HG03039 (cell line): Measurements from ENCODE around the gene MSANTD2.

Source experiments
- ATAC-seq: cut with Tn5 transposase; IDR thresholded peaks from one replicate; pipeline ENCODE4 v1.9.1; 2021; ENCODE audit warnings: mild to moderate bottlenecking, moderate library complexity; ENCODE audit not compliant: unreplicated experiment

Gene MSANTD2

GRCh38 chr11:124821995-124822730, 22.0 kb upstream of the MSANTD2 start:
- no peak for ATAC-seq

DNA sequence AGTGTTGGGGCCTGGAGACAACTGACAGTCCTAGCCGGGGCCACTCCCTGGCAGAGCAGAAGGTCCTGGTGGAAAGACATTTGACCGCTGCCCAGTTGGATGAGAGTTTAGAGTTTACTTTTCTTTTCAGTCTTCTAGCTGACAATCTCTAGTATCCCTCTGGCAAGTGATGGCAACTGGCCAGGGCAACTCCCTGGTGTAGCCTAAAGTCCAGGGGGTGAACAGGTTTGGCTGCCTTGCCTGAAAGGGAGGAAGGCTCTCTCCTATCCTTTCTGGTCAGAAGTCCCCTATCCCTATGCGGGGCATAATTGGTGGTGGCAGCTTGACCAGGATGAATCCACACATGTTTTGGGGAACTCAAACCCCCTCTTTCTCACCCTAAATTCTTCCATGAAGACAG, 16.8 kb upstream of the MSANTD2 start:
- ATAC-seq = no peak

GRCh38 chr11:124814739-124815138, 14.5 kb upstream of the MSANTD2 start:
- no peak for ATAC-seq

GRCh38 chr11:124812876-124813275, 12.7 kb upstream of the MSANTD2 start:
- ATAC-seq = no peak

- ATAC-seq = no peak
Measured at GRCh38 chr11:124811399-124812125, 11.4 kb upstream of the MSANTD2 start.

GRCh38 chr11:124807660-124808270, 7.6 kb upstream of the MSANTD2 start:
- no peak for ATAC-seq

GRCh38 chr11:124807201-124807600, 7.0 kb upstream of the MSANTD2 start:
- ATAC-seq = no peak

- ATAC-seq = no peak
Measured at GRCh38 chr11:124804884-124805283, 4.7 kb upstream of the MSANTD2 start.

GRCh38 chr11:124801636-124802312, 1.6 kb upstream of the MSANTD2 start:
- ATAC-seq = no peak

GRCh38 chr11:124801014-124801413, 808 bp upstream of the MSANTD2 start:
- ATAC-seq = no peak

DNA sequence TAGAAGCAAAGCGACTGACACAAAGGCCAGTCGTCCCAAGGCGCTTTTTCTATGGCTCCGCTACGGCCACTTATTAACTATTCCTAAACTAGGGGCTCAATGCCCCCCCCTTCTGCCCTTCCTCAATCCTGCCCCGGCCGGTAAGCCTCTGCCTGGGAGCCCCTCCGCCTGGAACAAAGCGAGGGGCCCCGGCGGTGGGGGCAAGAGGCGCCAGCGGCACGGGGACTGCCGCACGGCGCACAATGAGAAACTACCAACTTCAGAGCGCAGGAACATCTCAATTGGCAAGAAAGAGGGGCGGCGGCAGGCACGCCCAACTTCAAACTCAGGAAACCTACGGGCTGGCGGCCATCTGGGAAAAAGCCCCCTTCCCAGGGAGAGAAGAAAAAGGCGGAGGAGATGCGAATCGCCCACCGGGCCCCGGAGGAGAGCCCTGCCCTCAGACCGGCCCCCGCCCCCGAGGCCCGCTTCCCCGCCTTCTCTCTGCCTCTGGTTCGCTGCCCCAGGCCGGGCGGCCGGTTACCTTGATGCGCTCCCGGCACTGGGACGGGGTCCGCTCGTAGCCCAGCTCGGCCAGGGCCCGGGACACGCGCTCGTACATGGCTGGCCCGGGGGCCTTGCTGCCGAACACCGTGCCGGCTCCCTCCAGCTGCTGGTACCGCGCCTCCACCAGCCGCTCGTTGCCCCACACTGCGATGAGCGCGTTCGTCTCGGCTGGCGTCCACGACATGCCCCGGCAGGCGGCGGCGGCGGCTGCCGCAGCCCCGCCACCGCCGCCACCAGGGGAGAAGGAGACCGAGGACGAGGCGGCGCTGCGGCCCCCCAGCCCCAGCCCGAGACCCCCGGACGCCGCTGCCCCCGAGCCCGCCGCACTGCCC, 619 bp downstream of the MSANTD2 start:
- ATAC-seq = peak; percentile 24

GRCh38 chr11:124798991-124799347, 1.2 kb downstream of the MSANTD2 start:
- ATAC-seq = no peak

GRCh38 chr11:124796312-124796711, 3.9 kb downstream of the MSANTD2 start:
- no peak for ATAC-seq

DNA sequence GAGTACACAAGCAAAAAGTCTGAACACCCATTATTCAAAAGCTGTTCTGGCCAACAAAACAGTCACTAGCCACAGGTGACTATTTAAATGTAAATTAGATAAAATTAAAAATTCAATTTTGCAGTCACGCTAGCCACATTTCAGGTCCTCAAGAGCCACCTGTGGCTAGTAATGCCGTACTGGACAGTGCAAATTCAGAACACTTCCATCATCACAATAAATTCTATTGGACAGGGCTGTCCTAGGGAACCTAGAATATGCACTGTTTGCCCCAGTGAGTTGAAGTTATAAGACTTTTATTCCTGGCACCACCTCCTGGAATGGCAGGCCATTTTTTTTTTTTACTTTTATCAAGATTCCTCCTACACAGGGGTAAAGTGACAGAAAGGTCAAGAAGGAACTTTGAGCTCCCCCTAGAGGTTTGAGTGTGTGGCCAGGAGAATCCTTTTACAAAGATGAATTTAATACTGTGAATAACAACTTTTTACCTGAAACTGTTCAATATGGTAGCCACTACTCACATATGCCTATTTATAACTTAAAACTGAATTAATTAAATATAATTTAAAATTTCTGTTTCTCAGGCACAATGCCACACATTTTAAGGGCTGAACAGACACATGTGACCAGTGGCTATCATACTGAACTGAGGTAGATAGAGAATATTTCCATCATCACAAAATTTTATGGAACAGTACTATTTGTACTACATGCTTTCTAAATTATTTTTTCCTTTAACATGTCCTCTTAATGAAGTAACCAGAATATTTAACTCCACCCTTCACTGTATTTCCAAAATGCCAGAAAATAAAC, 6.5 kb downstream of the MSANTD2 start:
- peak; percentile 64 for ATAC-seq

DNA sequence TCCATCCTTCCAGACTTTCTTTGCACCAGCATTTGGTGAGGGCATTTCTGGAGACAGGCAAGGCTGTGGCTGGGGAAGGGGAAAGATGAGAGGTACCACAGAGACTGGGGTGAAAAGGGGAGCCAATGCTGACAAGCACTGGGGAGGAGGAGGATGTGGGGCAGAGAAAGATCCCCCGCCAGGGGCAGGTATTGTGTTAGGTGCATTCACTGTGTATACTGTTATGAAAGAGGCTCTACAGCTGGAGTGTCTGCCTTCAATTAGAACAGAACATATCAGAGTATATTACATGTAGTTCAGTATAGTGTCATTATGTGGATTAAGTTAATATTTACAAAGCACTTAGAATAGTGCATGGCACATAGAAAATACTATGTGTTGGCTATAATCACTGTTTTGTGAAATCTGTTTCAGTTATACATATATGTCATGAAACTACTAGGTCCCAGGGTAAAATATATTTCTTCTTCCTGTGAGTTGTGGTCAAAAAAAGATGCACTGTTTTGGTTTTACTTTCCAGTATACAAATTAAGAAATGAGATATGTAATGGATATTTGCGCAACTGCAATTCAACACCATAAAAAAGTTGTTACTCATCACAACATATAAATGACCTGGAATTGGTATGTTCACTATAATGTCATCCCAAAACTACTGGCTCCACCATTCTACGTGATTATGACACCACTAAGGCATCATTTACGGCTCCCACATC, 8.4 kb downstream of the MSANTD2 start:
- no peak for ATAC-seq

- ATAC-seq = no peak
Measured at GRCh38 chr11:124788521-124788920, 11.7 kb downstream of the MSANTD2 start.

- ATAC-seq = no peak
Measured at GRCh38 chr11:124784051-124784450, 16.2 kb downstream of the MSANTD2 start.

- ATAC-seq = no peak
Measured at GRCh38 chr11:124783002-124783401, 17.2 kb downstream of the MSANTD2 start.

DNA sequence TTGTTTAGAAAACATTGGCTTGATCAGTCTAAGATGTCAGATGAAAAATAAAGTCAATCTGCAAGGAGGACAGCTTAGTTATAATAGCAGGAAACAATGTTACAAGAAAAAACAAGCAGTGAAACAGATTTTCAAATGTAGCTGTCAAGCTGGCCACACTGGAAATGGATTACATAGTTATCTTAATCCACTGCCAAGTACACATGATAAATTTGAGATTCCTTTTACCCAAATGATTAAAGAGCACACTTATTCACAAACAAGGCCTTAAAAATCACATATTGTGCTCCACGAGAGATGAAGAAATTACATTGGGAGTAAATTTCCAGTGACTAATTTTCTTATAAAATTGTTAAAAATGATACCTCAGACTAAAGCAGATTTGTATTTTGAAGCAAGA, 20.6 kb downstream of the MSANTD2 start:
- no peak for ATAC-seq
